SH-SY5Y (cell line): Measurements from ENCODE around the gene GALNT4.

Source experiments
- GATA2 ChIP-seq: IDR thresholded peaks from 2 replicates; pipeline ENCODE4 v1.6.1; 2011; ENCODE audit warnings: mild to moderate bottlenecking, low read depth, low read length
- GATA3 ChIP-seq: IDR thresholded peaks from 2 replicates; pipeline ENCODE4 v1.6.1; 2011; ENCODE audit warnings: low read depth, mild to moderate bottlenecking, low read length, moderate library complexity

The GALNT4 gene

DNA sequence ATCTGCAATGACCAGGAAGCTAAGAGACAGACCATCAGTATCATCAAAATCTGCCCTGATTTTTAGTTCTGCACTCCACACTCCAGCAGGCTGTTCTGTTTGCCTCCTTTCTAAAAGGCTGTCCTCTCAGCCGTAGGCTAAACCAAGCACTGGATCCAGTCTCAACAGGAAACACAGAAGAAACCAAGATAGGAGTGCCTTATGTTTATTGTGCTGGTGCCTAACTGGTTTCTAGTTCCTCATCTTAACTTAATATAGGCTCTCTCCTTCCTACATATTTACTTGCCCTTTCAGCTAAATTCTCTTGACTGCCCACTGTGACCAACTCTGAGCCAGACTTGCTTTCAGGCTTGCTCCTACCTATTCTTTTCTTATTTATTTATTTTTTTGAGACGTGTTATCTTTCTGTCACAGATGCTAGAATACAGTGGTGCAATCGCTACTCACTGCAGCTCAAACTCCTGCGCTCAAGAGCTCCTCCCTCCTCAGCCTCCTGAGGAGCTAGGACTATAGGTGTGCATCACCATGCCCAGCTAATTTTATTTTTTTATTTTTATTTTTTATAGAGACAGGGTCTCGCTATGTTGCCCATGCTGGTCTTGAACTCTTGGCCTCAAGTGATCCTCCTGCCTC lies 30.8 kb downstream of the GALNT4 start:
- TF ChIP-seq GATA3 (no peak), GATA2 (no peak)

DNA sequence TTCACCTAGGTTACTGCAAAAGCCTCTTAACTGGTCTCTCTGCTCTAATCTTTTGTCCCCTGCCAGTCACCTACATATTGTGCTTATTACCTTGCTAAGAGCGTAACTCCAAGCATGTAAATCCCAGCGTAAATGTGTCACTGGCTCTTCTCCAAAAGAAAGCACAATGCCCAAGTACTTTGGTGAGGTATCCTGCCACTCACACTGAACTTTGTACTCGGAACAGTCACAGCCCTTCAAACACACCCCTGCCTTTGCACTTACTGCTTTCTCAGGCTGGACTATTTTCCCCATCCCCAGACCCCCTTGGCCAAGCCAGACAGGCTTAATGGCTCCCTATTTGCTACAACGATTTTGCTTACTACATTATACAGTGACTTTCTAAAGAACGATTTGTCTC lies 31.7 kb downstream of the GALNT4 start:
- TF ChIP-seq GATA2 (no peak), GATA3 (no peak)

DNA sequence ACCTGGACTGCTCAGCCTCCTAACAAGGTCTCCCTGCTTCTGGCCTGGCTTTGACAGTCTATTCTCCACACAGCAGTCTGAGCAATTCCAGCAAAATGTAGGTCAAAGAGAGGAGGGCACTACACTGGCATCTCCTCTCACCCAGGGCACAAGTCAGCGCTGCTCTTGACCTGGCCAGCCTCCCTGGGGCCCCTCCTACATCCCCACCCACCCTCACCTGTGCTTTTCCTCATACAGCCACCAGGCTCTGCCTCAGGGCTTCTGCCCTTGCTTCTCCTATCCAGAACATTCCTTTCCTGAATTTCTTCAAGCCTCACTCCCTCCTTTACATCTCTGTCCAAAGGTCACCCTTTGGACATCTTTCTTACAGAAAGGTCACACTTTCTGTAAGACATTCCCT lies 33.7 kb downstream of the GALNT4 start:
- no peak for TF ChIP-seq GATA2
- TF ChIP-seq GATA3: no peak

DNA sequence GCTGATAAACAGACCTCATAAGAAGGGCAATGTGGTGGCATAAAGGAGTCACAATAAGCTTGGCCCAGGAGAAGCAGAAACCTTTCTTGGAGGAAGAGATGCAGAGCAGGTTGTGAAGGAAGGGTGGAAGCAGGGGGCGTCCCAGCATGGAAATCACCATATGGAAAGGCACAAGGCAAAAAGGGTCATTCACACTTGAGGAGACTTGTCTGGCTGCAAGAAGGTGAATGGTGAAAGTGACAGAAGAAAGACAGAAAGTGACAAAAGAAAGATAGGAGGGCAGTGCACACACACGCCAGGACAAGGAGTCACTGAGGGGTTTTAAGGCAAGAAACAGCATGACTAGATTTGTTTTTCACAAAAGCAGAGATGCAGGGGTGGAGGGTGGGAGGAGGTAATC lies 38.3 kb downstream of the GALNT4 start:
- no peak for TF ChIP-seq GATA2
- no peak for TF ChIP-seq GATA3

DNA sequence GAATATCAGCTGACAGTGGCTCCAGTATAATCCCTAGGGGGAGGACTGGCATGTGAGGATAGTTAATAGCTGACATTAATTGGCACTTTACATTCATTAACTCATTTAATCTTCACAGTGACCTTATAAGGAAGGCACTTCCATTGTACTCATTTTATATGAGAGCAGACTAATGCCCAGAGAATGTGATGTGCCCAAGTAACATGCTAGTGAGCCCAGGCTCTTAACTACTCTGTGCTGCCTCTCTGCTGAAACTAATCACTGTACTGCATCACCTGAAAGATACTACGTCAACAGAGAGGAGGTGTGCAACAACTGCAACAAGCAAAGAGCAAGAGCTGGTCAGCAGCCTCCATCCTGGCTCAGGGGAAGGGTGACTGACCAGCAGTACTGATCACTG lies 40.1 kb downstream of the GALNT4 start:
- no peak for TF ChIP-seq GATA2
- no peak for TF ChIP-seq GATA3

DNA sequence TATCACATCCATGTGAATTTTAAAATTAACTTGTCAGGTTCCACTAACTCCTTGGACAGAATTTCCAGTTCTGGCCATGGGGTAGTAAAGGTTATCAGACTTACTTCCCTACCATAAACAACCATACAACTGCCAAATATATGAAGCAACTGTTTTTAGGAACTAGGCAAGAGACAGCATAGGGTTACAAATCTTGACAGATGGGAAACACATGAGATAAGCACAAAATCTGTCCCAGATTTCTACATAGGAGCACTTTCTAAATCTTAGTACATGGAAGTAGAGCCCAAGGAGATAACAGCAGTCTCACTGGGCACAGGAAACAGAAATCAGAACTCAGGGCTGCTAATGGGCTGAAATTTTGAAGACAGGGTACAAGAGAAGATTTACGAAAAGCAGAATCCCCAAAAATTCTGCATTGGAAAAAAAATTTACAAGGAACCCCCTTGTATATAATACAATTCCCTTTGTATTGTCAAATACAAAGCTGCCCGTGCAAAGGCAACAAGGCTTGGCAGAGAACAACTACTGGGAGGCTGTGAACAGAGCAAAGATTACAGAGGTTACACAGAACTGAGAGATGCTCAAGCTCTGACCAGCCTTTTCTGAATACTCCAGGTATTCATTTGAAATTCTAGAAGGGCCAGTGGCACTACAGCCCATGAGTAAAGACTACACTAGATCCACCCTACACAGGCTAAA lies 43.2 kb downstream of the GALNT4 start:
- no peak for TF ChIP-seq GATA3
- TF ChIP-seq GATA2: no peak

DNA sequence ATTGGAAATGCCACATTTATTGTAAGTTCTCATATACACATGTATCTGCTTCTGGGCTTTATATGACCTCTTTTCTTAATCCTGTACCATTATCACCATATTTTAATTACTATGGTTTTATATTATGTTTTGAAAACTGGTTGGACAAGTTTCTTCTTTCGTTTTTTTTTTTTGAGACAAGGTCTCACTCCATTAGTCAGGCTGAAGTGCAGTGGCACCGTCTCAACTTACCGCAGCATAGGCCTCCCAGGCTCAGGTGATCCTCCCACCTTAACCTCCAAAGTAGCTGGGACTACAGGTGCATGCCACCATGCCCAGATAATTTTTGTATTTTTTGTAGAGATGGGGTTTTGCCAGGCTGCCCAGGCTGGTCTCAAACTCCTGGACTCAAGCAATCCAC lies 44.6 kb downstream of the GALNT4 start:
- TF ChIP-seq GATA2 (no peak), GATA3 (no peak)

DNA sequence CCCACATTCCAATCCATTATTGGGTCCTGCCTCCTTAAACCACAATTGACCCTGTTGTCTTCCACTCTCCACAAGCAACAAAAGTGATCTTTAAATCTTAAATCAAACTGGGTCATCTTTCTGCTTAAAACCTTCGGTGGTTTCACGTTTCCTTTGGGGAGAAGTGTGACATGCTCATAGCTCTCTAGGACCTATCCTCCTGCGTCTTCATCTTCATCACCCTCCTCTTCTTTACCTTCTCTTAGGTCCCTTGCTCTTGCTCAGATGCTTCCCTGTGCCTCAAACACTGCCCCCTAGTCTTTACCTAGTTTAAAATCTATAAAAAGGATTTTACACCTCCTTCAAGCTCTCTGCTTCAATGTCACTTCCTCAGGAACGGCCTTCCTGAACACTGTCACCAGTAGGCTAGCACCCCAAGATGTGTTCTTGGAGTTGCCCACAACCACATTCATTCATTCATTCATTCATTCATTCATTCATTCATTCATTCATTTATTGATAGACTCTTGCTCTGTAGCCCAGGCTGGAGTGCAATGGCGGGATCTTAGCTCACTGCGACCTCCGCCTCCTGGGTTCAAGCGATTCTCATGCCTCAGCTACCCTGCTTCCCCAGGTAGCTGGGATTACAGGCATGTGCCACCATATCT lies 46.8 kb downstream of the GALNT4 start:
- no peak for TF ChIP-seq GATA2
- TF ChIP-seq GATA3: no peak

DNA sequence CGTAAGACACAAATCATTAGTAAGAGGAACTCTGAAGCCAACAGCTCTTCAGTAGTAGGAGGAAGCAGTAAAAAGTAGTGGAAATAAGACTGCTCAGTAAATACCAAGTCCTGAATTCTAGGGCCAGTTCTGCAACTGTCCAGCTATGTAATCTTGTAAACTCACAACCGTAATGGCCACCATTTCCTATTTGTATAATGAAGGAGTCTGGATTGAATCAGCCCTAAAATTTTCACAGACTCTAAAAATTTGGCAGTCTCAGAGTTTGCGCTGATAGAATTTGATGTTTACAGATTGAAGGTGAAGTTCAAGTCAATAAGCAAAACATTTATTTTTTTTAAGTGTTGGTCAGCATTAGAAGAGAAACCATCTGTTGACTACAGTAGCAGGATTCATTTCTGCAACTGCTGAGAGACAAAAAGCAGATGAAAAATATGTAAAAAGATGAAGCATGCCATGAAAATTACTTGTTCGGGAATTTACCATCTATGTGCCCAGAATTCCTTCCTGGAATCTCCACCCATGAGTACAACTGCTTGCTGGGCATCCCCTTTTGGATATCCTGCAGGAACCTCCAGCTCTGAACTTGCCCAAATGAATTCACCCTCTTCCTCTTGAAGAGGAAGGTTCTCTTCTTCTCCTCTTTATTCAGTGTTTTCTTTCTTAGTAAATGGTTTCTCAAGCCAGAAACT lies 47.5 kb downstream of the GALNT4 start:
- no peak for TF ChIP-seq GATA2
- no peak for TF ChIP-seq GATA3

DNA sequence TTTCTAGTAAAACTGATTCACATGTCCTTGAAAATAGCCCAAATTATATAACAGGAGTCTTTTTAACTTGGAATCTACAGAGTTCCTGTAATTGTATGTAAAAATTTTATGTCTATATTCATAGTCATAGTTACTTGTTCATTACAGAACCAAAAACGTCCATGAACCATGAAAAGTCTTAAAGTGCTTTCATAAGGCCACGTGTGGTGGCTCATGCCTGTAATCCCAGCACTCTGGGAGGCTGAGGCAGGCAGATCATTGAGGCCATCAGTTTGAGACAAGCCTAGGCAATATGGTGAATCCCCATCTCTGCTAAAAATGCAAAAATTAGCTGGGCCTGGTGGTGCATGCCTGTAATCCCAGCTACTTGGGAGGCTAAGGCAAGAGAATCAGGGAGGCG lies 48.4 kb downstream of the GALNT4 start:
- TF ChIP-seq GATA3 (no peak), GATA2 (no peak)

DNA sequence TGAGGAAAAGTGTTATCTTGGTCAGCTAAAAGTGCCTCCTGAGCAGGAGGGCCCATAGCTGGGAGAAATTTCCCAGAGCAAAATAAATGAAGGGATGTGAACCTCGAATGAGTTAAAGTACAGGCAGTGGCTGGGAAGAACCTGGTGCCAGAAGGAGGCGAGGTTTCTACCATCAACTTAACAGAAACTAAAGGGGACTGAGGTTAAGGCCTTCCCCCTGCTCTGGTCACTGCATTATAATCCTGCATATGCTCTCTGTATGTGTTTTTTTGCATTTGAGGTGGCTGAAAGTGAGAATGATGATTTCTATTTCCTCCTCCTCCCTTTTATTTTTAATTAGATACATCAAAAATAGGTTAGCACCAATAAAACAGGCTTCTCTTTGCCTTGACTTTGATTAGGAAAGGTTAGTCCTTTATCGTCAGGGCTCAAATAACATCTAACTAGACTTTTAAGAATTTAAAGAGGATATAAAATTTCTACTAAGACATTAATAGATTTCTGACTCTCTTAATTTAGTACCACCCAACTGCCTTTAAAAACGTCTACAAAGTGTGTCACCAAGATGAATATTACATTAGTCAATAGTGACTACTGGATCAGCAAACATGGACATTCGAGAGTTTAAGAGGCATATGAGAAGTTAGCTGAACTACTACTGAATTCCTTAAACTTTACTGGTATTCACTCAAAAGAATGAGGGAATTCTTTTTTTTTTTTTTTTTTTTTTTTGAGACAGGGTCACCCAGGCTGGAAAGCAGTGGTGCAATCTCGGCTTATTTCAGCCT lies 49.2 kb downstream of the GALNT4 start:
- TF ChIP-seq GATA2 (no peak), GATA3 (no peak)

DNA sequence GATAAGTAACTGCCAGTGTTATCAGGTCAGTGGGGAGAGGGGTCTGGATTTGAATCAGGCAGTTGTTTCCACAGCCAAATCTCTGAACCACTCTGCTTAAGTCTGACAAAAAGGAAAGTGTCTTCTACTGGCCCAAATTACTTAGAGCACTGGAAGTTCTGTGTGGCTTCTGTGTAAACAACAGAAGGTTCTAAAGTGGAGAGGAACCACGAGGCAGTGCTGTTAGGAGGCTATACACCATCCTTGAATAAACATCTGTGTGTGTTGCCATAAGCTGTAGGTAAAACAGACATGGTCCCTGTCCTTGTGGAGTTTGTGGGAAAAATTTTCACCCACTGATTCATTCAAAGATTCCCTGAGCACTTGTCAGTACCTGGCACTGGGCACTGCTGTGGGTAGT lies 50.0 kb downstream of the GALNT4 start:
- TF ChIP-seq GATA3: no peak
- no peak for TF ChIP-seq GATA2
